GM21825 (cell line): ENCODE measurements around the gene NPTN.
"Not testable (repeated sequence)": the region's sequence is repeated elsewhere in the genome, so short reads cannot be mapped to it uniquely, and the experiment has no call there.

Experiments used
- ATAC-seq: cut with Tn5 transposase; IDR thresholded peaks from one replicate; pipeline ENCODE4 v1.9.1; 2021; ENCODE audit warnings: mild to moderate bottlenecking, moderate library complexity; ENCODE audit not compliant: unreplicated experiment

NPTN gene

DNA sequence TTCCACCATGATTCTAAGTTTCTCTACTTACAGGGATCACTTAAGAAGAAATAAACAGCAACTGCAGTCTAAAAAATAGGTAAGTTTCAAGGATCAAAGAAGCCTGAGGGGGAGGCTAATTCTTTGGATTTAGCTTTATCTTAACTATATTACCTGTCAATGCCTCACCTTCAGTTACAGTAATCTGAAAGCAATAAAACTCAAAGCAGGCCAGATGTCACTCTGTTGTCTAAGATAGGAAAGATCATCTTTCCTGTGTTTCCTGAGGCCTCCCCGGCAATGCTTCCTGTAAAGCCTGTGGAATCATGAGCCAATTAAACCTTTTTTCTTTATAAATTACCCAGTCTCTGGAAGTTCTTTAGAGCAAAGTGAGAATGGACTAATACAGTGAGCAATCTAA lies 60.2 kb downstream of the NPTN start:
- ATAC-seq = no peak

DNA sequence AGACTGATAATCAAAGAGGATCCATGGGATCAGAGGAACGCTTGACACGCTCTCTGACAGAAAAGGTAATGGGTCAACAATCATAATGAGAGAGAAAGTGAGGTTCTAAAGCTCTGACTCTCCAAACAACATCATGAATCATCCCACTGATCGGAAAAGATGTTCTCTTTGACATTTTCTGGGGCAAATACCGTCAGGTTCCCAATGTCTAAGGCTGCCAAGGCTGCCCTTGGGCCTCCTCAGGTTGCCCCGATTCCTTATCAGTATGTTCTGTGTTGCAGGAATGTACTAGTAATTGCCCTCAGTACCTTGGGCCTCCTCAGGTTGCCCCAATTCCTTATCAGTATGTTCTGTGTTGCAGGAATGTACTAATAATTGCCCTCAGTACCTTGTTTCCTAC lies 60.9 kb downstream of the NPTN start:
- ATAC-seq = no peak

DNA sequence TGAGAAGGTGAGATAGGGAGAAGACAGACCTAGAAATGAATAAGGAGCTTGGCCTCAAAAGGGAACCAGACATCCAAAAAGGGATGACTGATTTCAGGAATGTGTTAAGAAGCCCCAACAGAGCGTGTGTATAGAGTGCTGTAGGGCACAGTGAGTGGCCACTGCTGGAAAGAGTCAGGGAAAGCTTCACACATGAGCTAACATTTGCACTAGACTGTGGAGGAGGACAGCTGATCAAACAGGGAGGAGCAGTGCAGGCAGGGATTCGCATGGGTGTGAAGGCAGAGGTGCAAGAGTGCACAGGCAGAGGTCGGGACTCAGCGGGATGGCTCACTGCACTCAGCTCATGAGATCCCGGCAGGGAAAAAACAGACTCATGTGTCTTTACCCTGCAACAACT lies 61.8 kb downstream of the NPTN start:
- no peak for ATAC-seq

DNA sequence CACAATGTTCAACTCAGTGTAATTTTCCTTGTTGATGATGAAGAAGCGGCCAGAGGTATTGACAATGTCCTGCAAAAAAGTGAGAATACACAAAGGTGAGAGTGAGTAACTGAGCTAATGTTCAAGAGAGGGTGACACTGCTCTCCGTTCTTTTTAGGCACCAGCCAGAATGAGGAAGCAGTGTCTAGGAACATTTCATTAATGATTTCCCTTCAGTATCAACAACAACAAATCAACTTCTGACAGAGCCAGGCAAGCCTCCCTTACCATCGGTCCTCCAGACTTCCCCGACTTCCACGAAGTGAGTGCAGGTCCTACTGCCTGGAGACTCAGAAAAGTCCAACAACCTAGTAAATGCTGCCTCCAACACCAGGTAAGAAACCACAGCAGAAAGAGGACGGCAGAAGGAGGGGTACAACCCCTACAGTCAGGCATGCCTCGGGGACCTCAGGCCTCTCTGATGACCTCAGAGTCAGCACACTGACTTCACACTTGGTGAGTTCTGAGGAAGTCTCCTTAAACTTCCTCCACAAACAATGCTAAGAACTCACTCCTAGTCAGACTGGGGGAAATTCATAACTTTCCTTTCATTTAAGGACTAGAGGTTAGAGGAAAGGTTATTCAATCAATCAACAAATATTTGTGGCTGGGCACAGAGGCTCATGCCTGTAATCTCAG lies 62.7 kb downstream of the NPTN start:
- no peak for ATAC-seq

DNA sequence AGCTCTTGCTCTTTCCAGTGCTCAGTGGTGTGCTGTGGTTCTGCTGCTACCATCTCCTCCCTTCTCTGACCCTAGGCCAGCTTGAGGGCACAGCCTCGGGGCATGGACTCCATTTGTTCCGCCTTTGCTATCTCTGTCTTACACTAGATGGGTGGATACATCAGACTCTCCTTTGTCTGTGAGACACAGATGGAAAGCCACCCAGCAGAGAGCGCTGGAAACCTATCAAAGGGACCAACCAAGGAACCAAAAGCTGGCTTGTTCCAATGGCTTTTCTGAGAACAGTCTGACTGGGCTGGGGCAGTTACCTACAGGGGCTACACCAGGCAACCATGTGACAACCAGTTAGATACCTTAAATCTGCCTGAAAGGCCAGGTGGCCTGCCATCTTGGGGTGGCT lies 63.8 kb downstream of the NPTN start:
- no peak for ATAC-seq

DNA sequence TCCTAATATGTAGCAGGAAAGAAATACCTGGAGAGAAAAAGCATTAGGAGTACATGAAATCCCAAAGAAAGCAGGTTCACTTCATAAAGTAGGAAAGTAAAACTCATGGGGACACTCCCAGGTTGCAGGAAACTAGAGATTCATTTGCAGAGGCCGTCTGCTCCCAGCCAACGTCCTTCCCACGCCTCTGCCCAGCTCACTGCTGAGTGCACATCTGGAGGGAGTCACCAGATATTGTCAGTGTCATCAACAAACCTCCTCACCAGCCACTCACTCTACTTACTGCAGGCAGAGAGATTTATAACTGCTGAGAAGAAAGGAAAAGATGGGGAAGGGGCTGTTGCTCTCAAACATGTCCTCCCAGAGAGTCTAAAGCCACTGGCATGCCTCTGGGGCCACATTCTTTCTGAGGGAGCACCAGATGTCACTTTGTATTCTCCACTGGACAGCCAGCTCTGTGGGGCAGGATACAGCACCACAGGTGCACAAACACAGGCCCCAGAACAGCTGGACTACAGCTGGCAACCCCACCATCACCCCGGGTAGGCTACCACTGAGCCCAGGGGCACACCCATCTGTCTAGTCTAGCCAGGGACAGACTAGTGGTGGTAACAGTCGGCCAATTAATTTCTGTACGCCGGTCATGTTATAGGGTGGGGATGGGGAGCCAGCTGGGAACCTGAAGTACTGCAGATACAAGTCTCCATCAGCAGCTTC lies 64.5 kb downstream of the NPTN start:
- no peak for ATAC-seq

DNA sequence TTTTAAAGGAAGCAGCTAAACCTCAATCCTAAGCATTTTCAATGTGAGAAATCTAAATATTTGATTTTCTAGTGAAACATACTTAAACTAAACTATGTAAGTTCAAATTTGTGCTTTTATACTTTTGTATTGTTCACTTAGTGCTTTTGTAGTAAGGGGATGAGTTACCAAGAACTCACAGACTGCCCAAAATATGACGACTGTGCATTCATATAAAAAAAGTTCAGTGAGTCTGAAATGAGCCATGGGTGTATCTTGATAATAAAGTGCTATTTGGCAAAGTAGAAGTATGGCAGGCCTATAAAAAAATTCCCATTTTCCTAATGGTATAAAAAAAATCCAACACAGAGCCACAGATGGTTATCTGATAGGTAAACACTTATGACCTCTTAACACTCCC lies 66.2 kb downstream of the NPTN start:
- ATAC-seq = no peak

DNA sequence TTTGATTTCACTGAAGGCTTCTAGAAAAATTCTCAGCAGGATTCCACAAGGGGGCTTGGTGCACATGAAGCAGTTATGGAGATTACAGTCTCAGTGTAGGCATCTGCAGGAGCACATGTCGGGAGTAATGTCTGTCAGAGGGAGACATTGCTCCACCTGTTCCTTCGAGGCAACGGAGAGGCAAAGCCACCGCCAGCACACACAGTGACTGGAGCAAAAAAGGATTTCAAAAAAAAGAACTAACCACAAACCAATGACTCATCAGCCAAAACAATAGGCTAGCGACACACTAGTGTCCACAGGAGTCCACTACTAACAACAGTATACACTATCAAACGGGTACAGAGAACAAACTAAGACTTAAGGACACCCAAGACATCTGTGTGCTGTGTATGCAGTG lies 68.9 kb downstream of the NPTN start:
- no peak for ATAC-seq

DNA sequence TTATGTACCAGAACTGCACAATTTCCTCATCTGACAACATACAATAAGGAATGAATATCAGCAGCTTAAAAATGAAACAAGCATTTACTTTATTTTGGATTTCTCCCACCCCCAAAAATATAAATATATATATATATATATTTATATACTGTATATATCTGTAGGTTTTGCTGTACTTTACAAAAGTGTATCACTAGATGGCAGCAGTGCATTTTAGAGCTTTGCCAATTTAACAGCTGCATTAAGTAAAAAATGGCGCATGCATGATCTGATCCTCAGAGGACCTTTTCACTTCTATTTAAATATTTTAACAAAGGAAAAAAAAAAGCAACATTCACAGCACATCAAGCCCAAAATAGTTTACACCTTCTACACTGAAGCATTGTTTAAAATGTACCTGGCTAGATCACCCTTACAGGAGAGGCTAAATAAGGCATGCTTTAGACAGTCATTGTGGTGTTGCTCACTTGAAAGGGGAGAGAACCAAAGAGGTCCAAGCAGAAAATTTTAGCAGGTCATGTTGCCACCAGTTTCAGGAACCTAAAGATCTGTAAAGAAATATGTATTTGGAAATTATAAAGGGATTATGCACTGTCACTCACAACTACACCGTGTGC lies 72.6 kb downstream of the NPTN start:
- ATAC-seq = no peak

DNA sequence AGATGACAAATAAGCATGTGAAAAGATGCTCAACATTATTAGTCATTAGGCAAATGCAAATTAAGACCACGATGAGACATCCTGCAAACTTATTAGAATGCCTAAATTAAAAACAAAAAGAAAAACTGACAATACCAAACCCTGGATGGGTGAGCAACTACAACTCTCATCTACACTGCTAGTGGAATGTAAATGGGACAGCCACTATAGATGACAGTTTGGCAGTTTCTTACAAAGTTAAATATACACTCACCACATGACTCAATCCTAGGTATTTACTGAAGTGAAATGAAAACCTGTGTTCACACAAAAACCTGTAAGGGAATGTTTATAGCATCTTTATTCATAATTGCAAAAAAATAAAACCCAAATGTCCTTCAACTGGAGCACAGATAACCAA lies 74.7 kb downstream of the NPTN start:
- ATAC-seq = no peak

DNA sequence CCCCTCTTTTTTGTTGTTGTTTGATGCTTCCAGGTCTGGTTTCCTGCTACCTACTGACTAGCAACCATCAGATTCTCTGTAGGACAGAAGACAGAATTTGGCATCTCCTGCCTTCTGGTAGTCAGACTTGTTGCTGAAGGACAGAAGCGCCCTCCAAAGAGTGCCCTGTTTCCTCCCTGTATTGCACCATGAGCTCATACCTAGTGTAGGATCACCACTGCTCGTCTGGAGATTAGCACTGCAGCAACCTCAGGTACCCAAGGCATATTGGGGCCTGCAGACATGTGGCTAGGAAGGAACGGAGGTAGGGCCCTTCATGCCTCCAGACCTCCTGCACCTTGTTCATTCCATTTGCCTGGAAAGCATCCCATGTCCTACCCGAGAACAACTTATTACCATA lies 78.1 kb downstream of the NPTN start:
- ATAC-seq = no peak

DNA sequence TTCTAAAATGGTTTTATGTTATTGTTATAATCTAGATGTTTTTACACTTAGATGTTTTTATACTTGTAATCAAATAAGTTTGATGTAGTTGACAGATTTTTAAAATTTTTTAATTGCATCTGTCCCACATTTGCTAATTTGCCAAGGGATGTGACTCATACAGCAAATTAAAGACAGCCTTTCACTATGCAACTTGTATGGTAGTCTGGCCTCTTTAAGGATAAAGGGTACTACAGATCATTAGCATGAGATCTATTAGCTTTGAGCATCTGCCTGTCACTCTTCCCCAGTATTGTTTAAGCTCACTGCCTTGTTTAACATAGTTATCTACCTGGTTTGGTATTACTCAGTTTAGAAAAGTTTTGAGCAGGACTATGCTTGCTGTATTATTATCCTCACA lies 83.0 kb downstream of the NPTN start:
- ATAC-seq = no peak

DNA sequence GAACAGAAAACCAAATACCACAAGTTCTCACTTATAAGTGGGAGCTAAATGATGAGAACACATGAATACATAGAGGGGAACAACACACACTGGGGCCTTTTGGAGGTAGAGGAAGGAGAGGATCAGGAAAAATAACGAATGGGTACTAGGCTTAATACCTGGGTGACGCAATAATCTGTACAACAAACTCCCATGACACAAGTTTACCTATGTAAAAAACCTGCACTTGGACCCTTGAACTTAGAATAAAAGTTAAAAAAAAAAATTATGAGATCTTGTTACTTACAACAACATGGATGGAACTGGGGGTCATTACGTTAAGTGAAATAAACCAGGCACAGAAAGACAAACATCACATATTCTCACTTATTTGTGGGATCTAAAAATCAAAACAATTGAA lies 84.3 kb downstream of the NPTN start:
- ATAC-seq = not testable (repeated sequence)

DNA sequence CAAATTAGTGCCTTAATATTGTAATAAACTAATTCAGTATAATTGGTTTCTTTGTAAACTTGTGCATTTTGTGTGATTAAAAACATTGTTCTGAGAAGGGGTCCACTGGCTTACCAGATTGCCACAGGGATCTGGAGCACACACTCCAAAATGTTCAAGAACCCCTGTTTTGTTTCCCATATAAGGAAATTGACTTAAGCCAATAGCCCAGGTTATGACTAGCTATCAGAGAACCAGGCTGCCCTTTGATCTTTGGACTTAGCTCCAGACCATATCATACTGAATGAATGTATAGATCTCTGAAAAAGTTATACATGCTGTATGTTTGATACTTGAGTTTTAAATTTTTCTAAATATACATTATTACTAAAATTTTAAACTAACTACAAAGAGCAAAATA lies 91.7 kb downstream of the NPTN start:
- ATAC-seq = no peak

DNA sequence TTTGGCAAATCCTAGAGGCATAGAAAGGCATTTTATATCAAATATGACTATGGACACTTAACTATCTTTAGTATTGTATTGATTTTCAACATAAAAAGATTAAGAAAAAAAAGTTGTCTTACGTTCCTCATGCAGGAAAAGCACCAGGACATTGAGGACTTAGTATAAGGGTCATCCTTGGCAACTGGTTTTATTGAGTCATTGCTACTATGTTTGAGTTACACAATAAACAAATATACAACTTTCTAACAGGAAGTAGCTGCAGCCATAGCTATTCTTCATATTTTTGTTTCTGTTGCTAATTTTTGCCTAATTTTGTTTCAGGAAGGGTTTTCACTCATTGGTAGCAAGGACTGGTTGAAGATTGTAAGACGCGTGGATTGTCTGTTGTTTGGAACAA lies 93.0 kb downstream of the NPTN start:
- no peak for ATAC-seq

DNA sequence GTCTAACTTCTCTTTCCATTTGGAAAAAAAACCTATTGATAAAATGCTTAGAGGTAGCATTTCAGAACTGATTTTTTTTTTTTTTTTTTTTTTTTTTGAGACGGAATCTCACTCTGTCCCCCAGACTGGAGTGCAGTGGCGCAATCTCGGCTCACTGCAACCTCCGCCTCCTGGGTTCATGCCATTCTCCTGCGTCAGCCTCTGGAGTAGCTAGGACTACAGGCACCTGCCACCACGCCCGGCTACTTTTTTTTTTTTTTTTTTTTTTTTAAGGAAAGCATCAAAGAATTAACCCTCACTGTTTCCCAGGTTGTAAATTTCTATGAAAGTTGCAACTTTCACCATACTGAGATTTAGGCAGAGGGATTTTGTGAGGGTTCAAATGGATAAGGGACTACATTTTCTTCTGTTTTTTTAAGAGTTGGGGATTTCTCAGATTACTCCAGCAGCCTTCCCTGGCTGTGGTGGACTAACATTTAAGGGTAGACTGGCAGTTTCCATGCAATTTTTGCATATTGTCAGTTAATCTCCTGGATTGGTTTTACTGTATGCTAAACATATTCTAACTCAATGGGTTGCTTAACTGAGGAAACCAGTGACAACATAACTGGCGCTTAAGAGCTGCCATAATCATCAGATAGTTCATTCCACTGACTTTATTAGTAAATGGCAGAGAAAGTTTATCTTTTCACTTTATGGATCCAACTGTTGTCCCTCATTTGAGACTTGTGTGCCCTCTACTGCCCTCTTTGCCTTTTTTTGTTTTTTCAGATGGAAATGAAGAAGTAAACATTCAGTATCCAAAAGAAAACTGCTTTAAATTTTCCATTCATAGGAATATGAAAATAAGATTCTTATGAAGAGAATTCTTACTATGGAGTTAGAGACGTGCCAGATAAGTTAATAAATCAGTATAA lies 93.7 kb downstream of the NPTN start:
- no peak for ATAC-seq

DNA sequence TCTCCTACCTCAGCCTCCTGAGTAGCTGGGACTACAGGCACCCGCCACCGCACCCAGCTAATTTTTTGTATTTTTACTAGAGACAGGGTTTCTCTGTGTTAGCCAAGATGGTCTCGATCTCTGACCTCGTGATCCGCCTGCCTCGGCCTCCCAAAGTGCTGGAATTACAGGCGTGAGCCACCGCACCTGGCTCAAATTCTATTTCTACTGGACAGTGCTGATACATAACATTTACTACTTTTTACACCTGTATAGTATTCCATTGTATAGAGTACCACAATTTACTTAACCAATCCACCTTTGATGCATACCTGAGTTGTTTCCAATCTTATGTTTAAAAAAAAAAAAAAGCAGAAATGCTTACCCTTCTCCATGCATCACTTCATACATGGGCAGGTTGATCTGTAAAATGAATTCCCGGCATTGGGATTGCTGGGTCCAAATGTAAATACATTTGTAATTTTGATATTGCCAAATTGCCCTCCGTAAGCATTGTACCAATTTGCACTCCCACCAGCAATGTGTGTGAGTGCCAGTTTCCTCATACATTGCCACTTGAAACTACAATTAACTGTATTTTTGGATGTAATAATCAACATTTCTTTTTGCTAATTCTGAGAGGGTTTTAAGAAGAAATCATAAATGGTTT lies 94.5 kb downstream of the NPTN start:
- ATAC-seq = no peak

DNA sequence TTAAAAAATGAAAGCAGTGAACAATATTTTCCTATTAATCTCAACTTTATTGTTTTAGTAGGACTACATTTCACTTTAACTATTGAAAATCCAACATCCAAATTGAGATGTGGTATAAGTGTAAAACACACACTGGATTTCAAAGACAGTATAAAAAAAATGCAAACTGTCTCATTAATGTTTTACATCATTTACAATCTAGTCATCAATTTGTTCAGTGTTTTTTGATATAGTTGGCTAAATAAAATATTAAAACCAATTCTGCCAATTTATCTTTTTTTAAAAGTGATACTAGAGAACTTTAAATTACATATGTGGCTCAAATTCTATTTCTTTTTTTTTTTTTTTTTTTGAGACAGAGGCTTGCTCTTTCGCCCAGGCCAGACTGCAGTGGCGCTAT lies 95.1 kb downstream of the NPTN start:
- ATAC-seq = no peak

DNA sequence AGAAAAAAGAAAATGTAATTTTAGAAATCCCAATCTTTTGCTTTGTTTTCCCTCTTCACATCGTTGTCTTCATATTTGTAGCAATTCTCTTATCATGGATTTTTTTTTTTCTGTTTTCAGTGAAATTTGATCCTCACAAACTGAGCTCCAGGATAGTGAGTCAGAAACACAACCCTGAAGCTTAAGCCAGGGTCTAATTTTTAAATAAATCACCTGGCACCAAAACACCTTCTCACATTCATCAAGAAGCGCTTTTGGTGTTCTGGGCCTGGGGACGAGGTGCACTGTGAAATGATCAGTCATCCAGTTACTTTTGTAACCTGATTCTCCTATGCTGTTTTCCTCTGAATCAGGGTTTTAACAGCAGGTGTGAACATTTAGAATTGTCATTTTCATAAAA lies 102.5 kb downstream of the NPTN start:
- ATAC-seq = no peak

DNA sequence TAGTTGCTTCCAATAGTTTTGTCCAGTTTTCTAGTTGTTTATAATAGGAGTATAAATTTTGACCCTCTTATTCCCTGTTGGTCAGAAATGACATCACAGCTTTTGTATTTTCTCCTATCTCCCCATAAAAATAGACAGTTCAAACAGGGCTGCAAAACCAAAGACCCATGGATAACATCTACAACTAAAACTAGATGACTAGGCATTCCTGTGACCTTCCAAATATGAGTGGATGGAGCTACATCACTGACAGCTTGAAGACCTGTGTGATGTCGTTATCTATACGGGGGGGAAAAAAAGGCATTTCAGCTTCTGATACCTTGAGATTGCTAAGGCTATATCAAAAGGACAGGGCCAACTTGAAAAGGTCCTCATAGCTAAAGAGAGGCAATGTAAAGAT lies 105.6 kb downstream of the NPTN start:
- no peak for ATAC-seq

DNA sequence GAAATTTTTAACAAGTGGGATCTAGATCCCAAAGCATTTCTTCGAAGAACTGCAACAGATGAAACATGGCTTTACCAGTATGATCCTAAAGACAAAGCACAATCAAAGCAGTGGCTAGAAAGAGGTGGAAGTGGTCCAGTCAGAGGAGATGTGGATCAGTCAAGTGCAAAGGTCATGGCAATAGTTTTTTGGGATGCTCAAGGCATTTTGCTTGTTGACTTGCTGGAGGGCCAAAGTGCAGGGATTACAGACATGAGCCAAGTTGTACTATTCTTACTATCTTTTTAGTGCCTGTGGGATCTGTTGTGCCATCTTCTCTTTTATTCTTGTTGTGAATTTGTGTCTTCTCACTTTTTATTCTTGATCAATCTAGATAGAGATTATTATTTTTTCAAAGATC lies 108.3 kb downstream of the NPTN start:
- ATAC-seq = no peak
